Ishikawa (cell line): ENCODE measurements around the gene NEK7.

Experiments used
- CEBPB ChIP-seq: IDR thresholded peaks from 2 replicates; pipeline ENCODE4 v1.6.1; 2012
- CREB1 ChIP-seq: IDR thresholded peaks from 2 replicates; pipeline ENCODE4 v1.6.1; 2012; ENCODE audit warnings: low read depth
- EGR1 ChIP-seq: IDR thresholded peaks from 2 replicates; pipeline ENCODE4 v1.6.1; 2012
- EP300 ChIP-seq: IDR thresholded peaks from 2 replicates; pipeline ENCODE4 v1.6.1; 2012; ENCODE audit warnings: borderline replicate concordance
- FOXM1 ChIP-seq: IDR thresholded peaks from 2 replicates; pipeline ENCODE4 v1.6.1; 2012; ENCODE audit warnings: low read depth, borderline replicate concordance
- NFIC ChIP-seq: IDR thresholded peaks from 2 replicates; pipeline ENCODE4 v1.6.1; 2012
- RAD21 ChIP-seq: IDR thresholded peaks from 2 replicates; pipeline ENCODE4 v1.6.1; 2012; ENCODE audit warnings: low read depth
- REST ChIP-seq: IDR thresholded peaks from 2 replicates; pipeline ENCODE4 v1.6.1; 2012; ENCODE audit warnings: low read depth, mild to moderate bottlenecking
- TAF1 ChIP-seq: IDR thresholded peaks from 2 replicates; pipeline ENCODE4 v1.6.1; 2012; ENCODE audit warnings: low read depth, mild to moderate bottlenecking
- TCF12 ChIP-seq: IDR thresholded peaks from 2 replicates; pipeline ENCODE4 v1.6.1; 2012; ENCODE audit warnings: low read depth
- TEAD4 ChIP-seq: IDR thresholded peaks from 2 replicates; pipeline ENCODE4 v1.6.1; 2012
- YY1 ChIP-seq: IDR thresholded peaks from 2 replicates; pipeline ENCODE4 v1.6.1; 2012; ENCODE audit warnings: low read depth
- ZBTB7A ChIP-seq: IDR thresholded peaks from 2 replicates; pipeline ENCODE4 v1.6.1; 2012; ENCODE audit warnings: low read depth
- TF ChIP-seq, protein P1 (sequence below): IDR thresholded peaks from 2 replicates; pipeline ENCODE4 v1.6.1; 2012
- TF ChIP-seq, protein P2 (sequence below): IDR thresholded peaks from 2 replicates; pipeline ENCODE4 v1.6.1; 2012

Gene NEK7

GRCh38 chr1:198116069-198116468, 40.7 kb upstream of the NEK7 start:
- no peak for TF ChIP-seq NFIC
- no peak for TF ChIP-seq ZBTB7A
- TF ChIP-seq EP300, result no peak
- no peak for TF ChIP-seq TAF1
- no peak for TF ChIP-seq EGR1
- no peak for TF ChIP-seq TEAD4
- TF ChIP-seq FOXM1, result no peak
- TF ChIP-seq REST, result no peak
- TF ChIP-seq CREB1, result no peak
- TF ChIP-seq, protein P1, sequence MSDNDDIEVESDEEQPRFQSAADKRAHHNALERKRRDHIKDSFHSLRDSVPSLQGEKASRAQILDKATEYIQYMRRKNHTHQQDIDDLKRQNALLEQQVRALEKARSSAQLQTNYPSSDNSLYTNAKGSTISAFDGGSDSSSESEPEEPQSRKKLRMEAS, result no peak
- no peak for TF ChIP-seq RAD21
- TF ChIP-seq YY1, result no peak
- TF ChIP-seq TCF12, result no peak
- TF ChIP-seq CEBPB, result no peak
- TF ChIP-seq, protein P2, sequence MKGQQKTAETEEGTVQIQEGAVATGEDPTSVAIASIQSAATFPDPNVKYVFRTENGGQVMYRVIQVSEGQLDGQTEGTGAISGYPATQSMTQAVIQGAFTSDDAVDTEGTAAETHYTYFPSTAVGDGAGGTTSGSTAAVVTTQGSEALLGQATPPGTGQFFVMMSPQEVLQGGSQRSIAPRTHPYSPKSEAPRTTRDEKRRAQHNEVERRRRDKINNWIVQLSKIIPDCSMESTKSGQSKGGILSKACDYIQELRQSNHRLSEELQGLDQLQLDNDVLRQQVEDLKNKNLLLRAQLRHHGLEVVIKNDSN, result no peak

DNA sequence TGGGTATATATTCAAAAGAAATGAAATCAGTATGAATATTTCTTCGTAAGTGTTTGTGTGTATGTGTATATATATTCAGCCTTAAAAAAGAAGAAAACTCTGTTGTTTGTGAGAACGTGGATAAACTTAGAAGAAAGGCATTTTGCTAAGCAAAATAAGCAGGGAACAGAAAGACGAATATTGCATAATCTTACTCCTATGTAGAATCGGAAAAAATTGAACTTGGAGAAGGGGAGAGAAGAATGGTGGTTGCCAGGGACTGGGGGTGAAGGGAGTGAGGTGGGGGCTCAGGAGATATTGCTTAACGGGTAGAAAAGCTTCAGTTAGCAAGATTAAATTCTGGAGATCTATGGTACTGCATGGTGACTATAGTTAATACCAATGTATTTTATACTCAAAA, 40.3 kb upstream of the NEK7 start:
- TF ChIP-seq TCF12, result no peak
- no peak for TF ChIP-seq YY1
- no peak for TF ChIP-seq RAD21
- no peak for TF ChIP-seq ZBTB7A
- no peak for TF ChIP-seq NFIC
- no peak for TF ChIP-seq REST
- TF ChIP-seq FOXM1, result no peak
- TF ChIP-seq, protein P1, result no peak

- TF ChIP-seq NFIC (no peak), TCF12 (no peak), CEBPB (no peak), TEAD4 (no peak), RAD21 (no peak), REST (no peak), YY1 (no peak), EP300 (no peak), ZBTB7A (no peak), EGR1 (no peak), FOXM1 (no peak), CREB1 (no peak), TAF1 (no peak)
- TF ChIP-seq, protein P1, result no peak
- TF ChIP-seq, protein P2, result no peak
Measured at GRCh38 chr1:198117267-198117666, 39.5 kb upstream of the NEK7 start.

GRCh38 chr1:198118134-198118533, 38.7 kb upstream of the NEK7 start:
- TF ChIP-seq RAD21, result no peak
- TF ChIP-seq, protein P1, result no peak
- no peak for TF ChIP-seq NFIC
- TF ChIP-seq EGR1, result no peak
- TF ChIP-seq CREB1, result no peak
- TF ChIP-seq EP300, result no peak
- TF ChIP-seq, protein P2, result no peak
- no peak for TF ChIP-seq TAF1
